Dedifferentiated amniotic fluid mesenchymal stem cell (primary cell): ENCODE measurements around the gene SLC13A2.

Source experiments
- DNase-seq: peaks from one replicate; pipeline ENCODE4 v3.0.0-alpha.2; 2016; ENCODE audit errors: extremely low spot score

SLC13A2 gene

GRCh38 chr17:28534740-28535375 is 61.4 kb downstream of the SLC13A2 start:
- no peak for DNase-seq

DNA sequence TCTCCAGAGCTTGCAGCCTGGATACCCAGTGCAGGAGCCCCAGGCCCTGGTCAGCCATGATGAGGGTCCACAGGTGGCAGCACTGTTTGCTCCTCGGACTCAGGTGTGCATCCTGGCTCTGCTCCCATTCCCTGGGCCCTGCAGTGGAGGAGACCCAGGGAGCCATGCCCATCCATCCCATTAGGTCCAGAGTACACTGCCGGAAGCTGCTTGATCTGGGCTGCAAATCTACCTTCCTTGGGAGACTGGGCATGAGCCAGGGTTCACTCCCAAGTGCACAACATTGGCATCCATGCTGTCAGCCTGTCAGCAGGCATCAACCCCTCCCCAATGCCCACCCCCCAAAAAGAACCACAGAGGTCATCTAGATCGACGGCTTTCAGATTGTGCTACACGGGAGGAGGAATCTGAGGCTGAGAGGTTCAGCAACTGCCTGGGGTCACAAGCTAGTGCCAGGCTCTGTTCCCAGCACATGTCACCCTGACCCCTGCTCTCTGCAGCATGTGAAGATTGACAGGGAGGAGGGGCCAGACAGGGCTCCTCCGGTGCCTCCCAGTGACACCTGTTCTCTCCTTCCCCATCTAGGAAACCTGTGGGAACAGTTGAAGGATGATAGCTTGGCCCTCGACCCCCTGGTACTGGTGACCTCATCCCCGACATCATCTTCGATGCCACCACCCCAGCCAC is 63.2 kb downstream of the SLC13A2 start:
- no peak for DNase-seq

GRCh38 chr17:28537219-28537610 is 63.8 kb downstream of the SLC13A2 start:
- no peak for DNase-seq

DNA sequence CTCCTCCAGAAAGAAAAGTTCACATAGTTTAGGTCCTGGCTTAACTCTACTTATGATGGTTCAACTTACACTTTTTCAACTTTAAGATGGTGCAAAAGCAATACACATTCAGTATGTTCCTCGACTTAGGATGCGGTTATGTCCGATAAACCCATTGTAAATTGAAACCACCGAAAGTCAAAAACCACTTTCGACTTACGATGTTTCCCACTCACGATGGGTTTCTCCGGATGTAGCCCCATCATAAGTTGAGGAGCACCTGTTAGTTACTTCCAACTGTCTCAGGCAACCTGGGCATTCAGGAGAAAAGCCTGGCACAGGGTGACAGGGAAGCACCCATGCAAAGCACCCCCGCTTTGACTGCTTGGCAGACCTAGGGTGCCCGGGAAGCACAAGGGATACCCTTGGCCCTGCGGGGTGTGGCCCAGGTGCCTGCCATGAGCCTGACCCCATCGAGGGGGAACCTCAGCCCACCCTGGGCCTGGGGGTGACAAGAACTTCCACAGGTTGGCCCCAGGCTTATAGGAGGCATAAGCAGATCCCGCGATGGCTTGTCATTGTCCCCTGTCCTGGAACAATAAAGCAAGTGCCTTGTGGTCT is 65.0 kb downstream of the SLC13A2 start:
- DNase-seq = no peak

GRCh38 chr17:28540231-28540630 is 66.8 kb downstream of the SLC13A2 start:
- DNase-seq = no peak

DNA sequence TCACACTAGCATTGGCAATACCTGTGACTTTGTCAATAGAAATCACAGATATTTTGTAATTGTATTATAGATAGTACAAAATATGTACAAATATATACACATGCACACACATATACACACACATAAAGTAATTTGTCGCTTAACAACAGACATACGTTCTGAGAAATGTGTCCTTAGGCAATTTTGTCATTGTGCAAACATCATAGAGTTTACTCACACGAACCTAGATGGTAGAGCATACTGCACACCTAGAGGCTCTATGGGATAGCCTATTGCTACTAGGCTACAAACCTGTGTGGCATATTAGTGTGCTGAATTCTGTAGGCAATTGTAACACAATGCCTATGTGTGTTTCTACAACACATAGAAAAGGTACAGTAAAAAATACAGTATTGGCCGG is 68.0 kb downstream of the SLC13A2 start:
- no peak for DNase-seq

- no peak for DNase-seq
These were observed 71.1 kb downstream of the SLC13A2 start for GRCh38 chr17:28544402-28545140.

GRCh38 chr17:28545141-28545503 is 71.7 kb downstream of the SLC13A2 start:
- DNase-seq = no peak

- DNase-seq = no peak
These were observed 72.5 kb downstream of the SLC13A2 start for GRCh38 chr17:28545787-28546415.

DNA sequence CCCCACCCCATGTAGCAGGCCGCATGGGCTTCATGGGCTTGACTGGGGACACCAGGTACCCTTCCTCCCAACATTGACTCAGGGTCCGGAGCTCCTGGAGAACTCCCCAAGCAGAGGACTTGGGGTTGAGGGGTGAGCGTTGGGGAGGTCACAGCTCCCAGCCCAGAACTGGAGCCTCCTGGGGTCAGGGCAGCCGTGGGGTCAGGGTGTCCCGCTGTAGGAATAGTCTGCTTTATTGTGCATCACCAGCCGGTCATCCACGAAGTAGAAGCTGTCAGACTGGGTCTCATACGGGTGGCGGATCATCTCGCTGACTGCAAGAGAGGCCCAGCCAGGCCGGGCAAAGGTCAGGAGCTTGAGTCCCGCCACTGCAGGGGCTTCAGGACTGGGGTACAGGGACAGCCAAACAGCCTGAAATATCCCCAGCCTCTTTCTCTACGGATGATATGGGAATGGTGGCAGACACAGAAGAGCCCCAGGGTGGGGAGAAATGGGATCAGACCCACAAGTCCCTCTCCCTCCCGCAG is 73.7 kb downstream of the SLC13A2 start:
- DNase-seq = no peak
